SK-MEL-5 (cell line): ENCODE data around the gene CPVL. TPM values are rescaled to one million over a fixed set of nuclear protein-coding genes. Genes with fewer than 3 reads are reported as not detected.
"Not testable (repeated sequence)": the region's sequence is repeated elsewhere in the genome, so short reads cannot be mapped to it uniquely, and the experiment has no call there.

ENCODE experiments used
- DNase-seq: peaks from one replicate; pipeline ENCODE4 v3.0.0-alpha.2; 2016; ENCODE audit warnings: low read depth, low spot score
- in situ Hi-C: cut with HindIII; loops from 2 replicates; pipeline ENCODE4 v1.10.0; 2016; ENCODE audit warnings: low sequenced_read_pairs, high pct_unique_total_duplicates, low pct_unique_long_range_greater_than_20kb
- total RNA-seq: library from RNA; depleted of rRNA; stranded (reverse); fragments of >200 nt; shearing (Covaris generic); gene quantifications from 2 replicates; pipeline ENCODE4 v1.2.3, GENCODE V29; 2014

CPVL gene
- total RNA-seq, 1 experiment from 2014 or later = 497 TPM

DNA sequence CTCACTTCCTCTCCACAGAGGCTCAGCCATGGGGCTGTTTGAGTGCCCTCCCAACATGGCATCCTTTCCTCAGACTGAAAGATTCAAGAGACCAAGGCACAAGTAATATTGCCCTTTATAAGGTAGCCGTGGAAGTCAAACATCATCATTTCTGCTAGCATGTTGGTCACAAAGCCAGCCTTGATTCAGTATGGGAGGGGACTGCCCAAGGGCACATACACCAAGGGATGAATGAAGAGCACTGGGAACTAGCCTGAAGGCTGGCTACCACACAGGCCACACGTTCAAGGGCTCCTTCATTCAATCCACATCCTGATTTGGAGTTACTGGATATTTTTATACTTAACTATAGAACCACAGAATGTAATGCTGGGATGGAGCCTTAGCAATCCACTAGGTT lies 39.3 kb downstream of the CPVL start:
- in situ Hi-C loops = loop anchor here (10.0 to 25.0 kb wide), 2 partner anchors 182 to 305 kb away; no protein-coding TSS in a partner anchor

DNA sequence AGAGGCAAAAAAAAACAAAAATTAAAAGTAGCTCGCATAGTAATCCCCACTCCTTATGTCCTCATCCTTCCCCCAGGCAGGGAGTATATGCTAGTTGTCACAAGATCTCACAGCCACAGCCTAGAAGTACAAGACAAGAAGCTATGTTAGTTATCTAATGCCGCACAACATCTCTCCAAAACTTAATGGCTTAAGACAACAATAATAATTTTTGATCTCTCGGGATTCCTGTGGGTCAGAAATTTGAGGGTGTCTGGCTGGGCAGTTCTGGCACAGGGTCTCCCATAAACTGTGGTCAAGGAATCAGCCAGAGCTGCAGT lies 39.7 kb downstream of the CPVL start:
- no peak for DNase-seq
- in situ Hi-C loops = loop anchor here (10.0 to 25.0 kb wide), 2 partner anchors 182 to 306 kb away; no protein-coding TSS in a partner anchor

More for the DNA sequence above, 39.3 kb downstream of the CPVL start:
- peak; percentile 80 for DNase-seq

- in situ Hi-C loops = loop anchor here (10.0 to 25.0 kb wide), 2 partner anchors 181 to 306 kb away; no protein-coding TSS in a partner anchor
Measured at GRCh38 chr7:29105752-29106668, 40.3 kb downstream of the CPVL start.

DNA sequence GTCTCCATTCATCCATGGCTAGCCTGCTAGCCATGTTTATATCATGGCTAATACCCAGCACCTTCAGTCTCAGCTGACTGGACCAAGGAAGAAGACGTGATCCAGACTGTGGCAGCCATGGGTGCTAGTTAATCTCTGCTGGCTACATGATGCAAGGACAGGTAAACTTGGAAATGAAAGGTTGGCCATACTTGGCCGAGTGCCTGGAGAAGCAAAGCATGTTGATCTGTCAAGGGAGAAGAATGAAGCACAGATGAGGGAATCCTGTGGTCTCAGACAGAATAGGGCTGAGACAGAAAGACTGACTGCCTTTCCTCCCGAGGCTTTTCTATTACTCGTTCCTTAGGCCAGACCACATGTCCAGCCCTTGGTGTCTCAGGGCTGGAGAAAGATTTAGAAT lies 41.1 kb downstream of the CPVL start:
- in situ Hi-C loops = loop anchor here (10.0 to 25.0 kb wide), 2 partner anchors 180 to 307 kb away; no protein-coding TSS in a partner anchor
- no peak for DNase-seq

More at GRCh38 chr7:29105752-29106668, 40.3 kb downstream of the CPVL start:
- peak; percentile 89 for DNase-seq

- in situ Hi-C loops = loop anchor here (10.0 to 25.0 kb wide), 2 partner anchors 178 to 310 kb away; no protein-coding TSS in a partner anchor
Measured at GRCh38 chr7:29102558-29103151, 43.7 kb downstream of the CPVL start.

GRCh38 chr7:29100924-29101323 lies 45.4 kb downstream of the CPVL start:
- in situ Hi-C loops = loop anchor here (10.0 to 25.0 kb wide), 2 partner anchors 176 to 311 kb away; no protein-coding TSS in a partner anchor
- no peak for DNase-seq

More at GRCh38 chr7:29102558-29103151, 43.7 kb downstream of the CPVL start:
- DNase-seq = peak; percentile 88

- no peak for DNase-seq
- in situ Hi-C loops = loop anchor here (10.0 to 25.0 kb wide), 2 partner anchors 175 to 312 kb away; no protein-coding TSS in a partner anchor
Measured at GRCh38 chr7:29099896-29100847, 46.2 kb downstream of the CPVL start.

DNA sequence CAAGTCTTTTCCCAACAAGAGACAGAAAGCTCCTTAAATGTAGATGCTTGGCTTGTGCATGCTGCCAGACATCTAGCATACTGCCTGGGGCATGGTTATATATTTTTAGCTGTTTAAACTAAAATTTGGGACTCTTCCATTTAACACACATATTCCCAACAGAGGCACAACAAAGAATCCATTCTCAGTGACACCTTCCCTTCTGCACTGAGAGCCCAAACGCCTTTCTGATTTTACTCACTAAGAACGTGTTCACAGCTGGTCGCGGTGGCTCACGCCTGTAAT lies 49.9 kb downstream of the CPVL start:
- DNase-seq = no peak
- in situ Hi-C loops = no loop called here

DNA sequence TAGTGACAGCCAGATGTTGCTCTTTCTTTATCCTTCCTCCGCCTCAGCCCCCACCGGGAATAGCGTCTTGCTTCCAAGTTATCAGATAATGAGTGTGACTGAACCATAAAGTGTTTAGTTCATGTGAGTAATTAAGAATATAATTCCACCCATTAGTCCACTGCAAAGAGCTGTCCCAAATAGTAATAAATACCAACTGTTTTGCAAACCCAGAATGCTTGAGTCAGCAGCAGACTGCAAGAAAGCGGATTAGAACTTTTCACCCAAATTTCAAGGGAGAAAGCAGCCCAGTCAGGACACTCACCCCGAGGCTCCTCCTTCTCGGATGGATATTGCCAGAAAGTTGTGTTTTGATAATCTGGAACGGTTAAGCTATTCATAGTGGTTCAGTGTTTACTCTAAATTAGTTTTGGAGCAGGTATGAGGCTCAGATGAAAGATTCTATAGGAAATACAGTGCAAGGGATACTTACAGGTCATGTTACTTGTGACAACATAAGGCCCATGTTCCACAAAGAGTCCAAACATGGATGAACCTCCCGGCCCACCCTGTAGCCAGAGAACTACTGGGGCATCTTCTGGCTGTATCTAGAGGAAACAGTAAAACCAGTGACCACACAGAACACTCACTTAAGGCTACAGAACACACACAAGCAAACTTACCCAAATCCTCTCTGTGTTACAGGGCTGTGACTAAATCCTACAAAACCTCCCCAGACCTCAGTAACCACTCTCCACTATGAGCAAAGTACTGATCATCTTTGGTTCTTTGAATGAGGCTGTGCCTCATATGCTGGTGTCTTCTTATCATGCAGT lies 50.5 kb downstream of the CPVL start:
- DNase-seq = no peak
- in situ Hi-C loops = no loop called here

DNA sequence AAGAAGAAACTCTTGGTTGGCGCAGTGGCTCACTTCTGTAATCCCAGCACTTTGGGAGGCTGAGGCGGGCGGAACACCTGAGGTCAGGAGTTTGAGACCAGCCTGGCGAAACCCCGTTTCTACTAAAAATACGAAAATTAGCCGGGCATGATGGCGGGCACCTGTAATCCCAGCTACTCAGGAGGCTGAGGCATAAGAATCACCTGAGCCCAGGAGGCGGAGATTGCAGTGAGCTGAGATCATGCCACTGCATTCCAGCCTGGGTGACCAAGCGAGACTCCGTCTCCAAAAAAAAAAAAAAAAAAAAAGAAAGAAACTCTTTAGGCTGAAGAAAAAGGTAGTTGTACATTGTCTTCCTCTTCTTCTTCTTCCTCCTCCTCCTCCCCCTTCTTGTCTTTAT lies 53.2 kb downstream of the CPVL start:
- DNase-seq, in situ Hi-C loops: not testable (repeated sequence)

DNA sequence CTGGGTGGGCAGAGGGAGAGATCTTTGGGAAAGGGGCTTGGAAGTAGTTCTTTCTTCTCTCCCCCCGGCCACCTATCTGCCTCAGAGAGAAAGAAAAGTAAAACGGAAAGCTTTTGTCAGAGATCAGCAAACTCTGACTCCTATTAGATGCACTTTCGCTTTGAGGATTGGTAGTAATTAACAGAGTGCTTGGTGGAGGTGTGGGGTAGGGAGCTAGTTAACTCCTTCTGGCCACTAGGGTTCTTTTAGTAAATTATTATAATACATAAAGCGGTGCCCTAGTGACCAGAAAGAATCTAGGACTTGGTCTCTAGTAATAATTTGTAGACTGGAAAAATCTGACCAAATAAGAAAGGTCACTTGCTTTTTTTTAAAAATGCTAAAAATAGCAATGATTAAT lies 54.6 kb downstream of the CPVL start:
- in situ Hi-C loops = no loop called here
- DNase-seq = peak; percentile 39

GRCh38 chr7:29090836-29091601 lies 55.3 kb downstream of the CPVL start:
- in situ Hi-C loops = no loop called here
- DNase-seq = peak; percentile 94

GRCh38 chr7:29090151-29090805 lies 56.1 kb downstream of the CPVL start:
- in situ Hi-C loops = no loop called here
- no peak for DNase-seq

- DNase-seq = no peak
- in situ Hi-C loops = no loop called here
Measured at GRCh38 chr7:29087840-29088170, 58.5 kb downstream of the CPVL start.

GRCh38 chr7:29086545-29086944 lies 59.8 kb downstream of the CPVL start:
- in situ Hi-C loops = no loop called here
- no peak for DNase-seq

- no peak for DNase-seq
- in situ Hi-C loops = no loop called here
Measured at GRCh38 chr7:29084832-29085231, 61.5 kb downstream of the CPVL start.
